ENCODE measurements around the gene SNX25.
"Not testable (repeated sequence)": the region's sequence is repeated elsewhere in the genome, so short reads cannot be mapped to it uniquely, and the experiment has no call there.

SNX25 gene

GRCh38 chr4:185204238-185204910 lies 5.0 kb upstream of the SNX25 start:
- TF ChIP-seq ZNF70 (CRISPR knock-in tag; IDR thresholded peaks at IDR 0.05) = no peak
- TF ChIP-seq CSDC2 (CRISPR knock-in tag; IDR thresholded peaks at IDR 0.05) = no peak
- TF ChIP-seq CREB5 (CRISPR knock-in tag; IDR thresholded peaks at IDR 0.05; ENCODE audit: low read depth) = no peak
- no peak for TF ChIP-seq BACH2 (CRISPR knock-in tag; IDR thresholded peaks at IDR 0.05; ENCODE audit: borderline replicate concordance)
- no peak for TF ChIP-seq ZC3H10 (CRISPR knock-in tag; IDR thresholded peaks at IDR 0.05)
- TF ChIP-seq RARB (CRISPR knock-in tag; IDR thresholded peaks at IDR 0.05) = no peak
- TF ChIP-seq PATZ1 (CRISPR knock-in tag; IDR thresholded peaks at IDR 0.05; ENCODE audit: borderline replicate concordance) = no peak
- no peak for TF ChIP-seq TOX (CRISPR knock-in tag; IDR thresholded peaks at IDR 0.05; ENCODE audit: borderline replicate concordance)
- TF ChIP-seq POU6F1 (CRISPR knock-in tag; IDR thresholded peaks at IDR 0.05; ENCODE audit: borderline replicate concordance, low read depth) = no peak
- no peak for TF ChIP-seq CSRNP3 (CRISPR knock-in tag; IDR thresholded peaks at IDR 0.05)
- TF ChIP-seq TCF4 (CRISPR knock-in tag; IDR thresholded peaks at IDR 0.05; ENCODE audit: borderline replicate concordance) = no peak
- no peak for TF ChIP-seq PPARA (CRISPR knock-in tag; IDR thresholded peaks at IDR 0.05; ENCODE audit: borderline replicate concordance)
- TF ChIP-seq ZNF8 (CRISPR knock-in tag; IDR thresholded peaks at IDR 0.05) = no peak
- no peak for TF ChIP-seq ARNTL (CRISPR knock-in tag; IDR thresholded peaks at IDR 0.05; ENCODE audit: borderline replicate concordance, low read depth)
- TF ChIP-seq ESRRG (CRISPR knock-in tag; IDR thresholded peaks at IDR 0.05) = no peak
- TF ChIP-seq ZFP3 (CRISPR knock-in tag; IDR thresholded peaks at IDR 0.05) = no peak
- peak; percentile 1; the same call in 1 of the 3 replicates for ATAC-seq

GRCh38 chr4:185205073-185205472 lies 4.3 kb upstream of the SNX25 start:
- ATAC-seq = not testable (repeated sequence)

- no peak for ATAC-seq
- TF ChIP-seq BACH2 (CRISPR knock-in tag; IDR thresholded peaks at IDR 0.05; ENCODE audit: borderline replicate concordance) = no peak
- no peak for TF ChIP-seq RARB (CRISPR knock-in tag; IDR thresholded peaks at IDR 0.05)
- no peak for TF ChIP-seq TSHZ2 (CRISPR knock-in tag; IDR thresholded peaks at IDR 0.05)
- no peak for TF ChIP-seq CSDC2 (CRISPR knock-in tag; IDR thresholded peaks at IDR 0.05)
- TF ChIP-seq ARNTL (CRISPR knock-in tag; IDR thresholded peaks at IDR 0.05; ENCODE audit: borderline replicate concordance, low read depth) = no peak
- no peak for TF ChIP-seq CSRNP3 (CRISPR knock-in tag; IDR thresholded peaks at IDR 0.05)
- no peak for TF ChIP-seq TOX (CRISPR knock-in tag; IDR thresholded peaks at IDR 0.05; ENCODE audit: borderline replicate concordance)
- no peak for TF ChIP-seq ZNF70 (CRISPR knock-in tag; IDR thresholded peaks at IDR 0.05)
- no peak for TF ChIP-seq ZFP3 (CRISPR knock-in tag; IDR thresholded peaks at IDR 0.05)
- TF ChIP-seq ISL1 (CRISPR knock-in tag; IDR thresholded peaks at IDR 0.05) = no peak
- TF ChIP-seq PPARA (CRISPR knock-in tag; IDR thresholded peaks at IDR 0.05; ENCODE audit: borderline replicate concordance) = no peak
These were observed 3.6 kb upstream of the SNX25 start for GRCh38 chr4:185205697-185206342.
